WTC11 (cell line): ENCODE data around the gene TMEM119.

ENCODE experiments used
- ATF2 ChIP-seq: sonication (generic); formaldehyde crosslinking; IDR thresholded peaks from 2 replicates; pipeline ENCODE4 v1.8.1; 2022; ENCODE audit warnings: low read depth, missing genetic modification reagents, borderline replicate concordance
- CREM ChIP-seq: sonication (generic); formaldehyde crosslinking; IDR thresholded peaks from 2 replicates; pipeline ENCODE4 v1.8.1; 2022; ENCODE audit warnings: mild to moderate bottlenecking, missing genetic modification reagents, moderate library complexity
- E2F1 ChIP-seq: sonication (generic); formaldehyde crosslinking; IDR thresholded peaks from 2 replicates; pipeline ENCODE4 v1.8.0; 2022; ENCODE audit warnings: mild to moderate bottlenecking, missing genetic modification reagents
- IRF2 ChIP-seq: sonication (generic); formaldehyde crosslinking; IDR thresholded peaks from 2 replicates; pipeline ENCODE4 v1.8.0; 2022; ENCODE audit warnings: low read depth, missing genetic modification reagents, borderline replicate concordance
- JUN ChIP-seq: sonication (generic); formaldehyde crosslinking; IDR thresholded peaks from 2 replicates; pipeline ENCODE4 v1.8.0; 2023; ENCODE audit warnings: mild to moderate bottlenecking, missing genetic modification reagents
- ZBTB21 ChIP-seq: sonication (generic); formaldehyde crosslinking; IDR thresholded peaks from 2 replicates; pipeline ENCODE4 v1.8.1; 2023; ENCODE audit warnings: mild to moderate bottlenecking, missing genetic modification reagents, borderline replicate concordance

GRCh38 chr12:108602976-108603704 lies 5.3 kb upstream of the TMEM119 start:
- TF ChIP-seq E2F1 (CRISPR knock-in tag) = no peak
- no peak for TF ChIP-seq ATF2
- no peak for TF ChIP-seq JUN (CRISPR knock-in tag)
- no peak for TF ChIP-seq ZBTB21 (CRISPR knock-in tag)
- no peak for TF ChIP-seq CREM (CRISPR knock-in tag)
- no peak for TF ChIP-seq IRF2 (CRISPR knock-in tag)
